Anterior cingulate cortex (tissue), 58 donors: ENCODE measurements around the gene ASPG.

ENCODE experiments used
- DNase-seq, 58 donors: peaks; one replicate each; lab custom pipeline; 2025; lab: John Stamatoyannopoulos, UW

Gene ASPG

DNA sequence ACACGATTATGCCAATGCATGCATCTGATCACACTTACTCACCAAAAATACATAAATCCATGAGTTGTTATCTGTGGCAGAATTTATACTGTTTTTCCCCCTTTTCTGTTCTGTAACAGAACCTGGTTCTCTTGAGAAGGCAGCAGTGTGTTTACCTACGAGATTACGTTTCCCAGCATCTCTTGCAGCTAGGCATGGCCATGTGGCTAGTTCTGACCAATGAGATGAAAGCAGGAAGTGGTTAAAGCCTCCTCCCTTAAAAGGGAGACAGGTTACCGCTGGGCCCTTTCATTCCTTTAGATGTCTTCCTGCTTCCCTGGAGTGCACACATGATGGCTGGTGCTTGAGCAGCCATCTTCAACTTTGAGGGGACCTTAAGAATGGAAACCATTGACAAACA lies 11.7 kb upstream of the ASPG start:
- DNase-seq, result no peak

DNA sequence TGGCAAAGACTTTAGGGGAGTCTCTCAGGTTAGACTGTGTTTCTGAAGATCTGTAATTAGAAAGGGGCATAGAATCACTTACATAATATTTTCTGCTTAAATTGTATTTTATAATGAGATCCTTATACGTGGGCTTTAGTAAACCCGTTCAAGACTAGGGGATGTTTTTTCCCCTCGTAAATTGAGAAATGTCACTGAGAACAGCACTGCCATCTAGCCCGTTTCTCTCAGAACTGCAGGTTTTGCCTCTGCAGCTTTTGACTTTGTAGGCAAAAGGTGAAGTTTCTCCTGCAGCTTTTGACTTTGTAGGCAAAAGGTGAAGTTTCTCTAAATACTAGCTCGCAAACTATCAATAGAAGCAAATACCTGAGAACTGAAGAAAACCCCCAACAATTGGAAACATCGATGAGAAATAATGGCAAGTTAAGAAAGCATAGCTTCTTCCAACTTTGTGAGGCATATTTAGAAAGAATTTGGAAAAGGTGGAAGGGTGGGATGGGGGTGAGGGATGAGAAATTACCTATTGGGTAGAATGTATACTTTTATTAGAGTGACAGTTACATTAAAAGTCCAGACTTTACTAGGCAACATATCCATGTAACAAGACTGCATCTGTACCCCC lies 9.9 kb upstream of the ASPG start:
- no peak for DNase-seq

DNA sequence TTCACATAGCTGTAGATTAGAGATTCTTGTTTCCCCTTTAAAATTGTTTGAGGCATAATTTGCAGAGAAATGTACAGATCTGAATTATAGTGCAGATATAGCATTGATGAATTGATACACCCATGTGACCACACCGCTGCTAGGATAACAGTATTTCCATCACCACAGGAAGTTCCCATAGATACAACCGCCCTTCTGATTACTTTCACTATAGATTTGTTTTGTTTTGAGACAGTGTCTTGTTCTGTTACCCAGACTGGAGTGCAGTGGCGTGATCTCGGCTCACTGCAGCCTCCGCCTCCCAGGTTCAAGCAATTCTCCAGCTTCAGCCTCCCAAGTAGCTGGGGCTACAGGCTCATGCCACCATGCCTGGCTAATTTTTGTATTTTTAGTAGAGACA lies 8.8 kb upstream of the ASPG start:
- DNase-seq, result no peak

DNA sequence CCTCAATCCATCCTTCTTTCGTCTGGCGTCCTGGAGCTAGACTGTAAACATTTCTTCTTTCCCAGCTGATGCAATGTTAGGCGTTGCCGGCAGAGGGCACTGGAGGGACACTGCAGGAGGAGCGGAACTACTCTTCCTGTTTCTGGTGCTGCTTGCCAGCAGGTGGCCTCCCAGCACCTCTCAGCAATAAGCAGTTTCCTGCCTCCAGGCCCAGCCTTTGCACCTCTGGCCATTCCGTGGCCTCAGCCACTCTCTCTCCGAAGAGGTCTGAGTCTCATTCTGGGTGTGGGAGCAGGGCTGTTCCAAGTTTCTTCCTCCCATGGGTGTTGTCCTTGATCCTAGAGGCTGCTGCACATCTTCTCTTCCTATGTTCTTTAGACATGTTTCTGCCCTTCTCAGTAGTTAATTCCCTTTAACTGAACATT lies 7.5 kb upstream of the ASPG start:
- DNase-seq, result peak in 56 of 58 donors; percentile 21 to 92 (median 72)

DNA sequence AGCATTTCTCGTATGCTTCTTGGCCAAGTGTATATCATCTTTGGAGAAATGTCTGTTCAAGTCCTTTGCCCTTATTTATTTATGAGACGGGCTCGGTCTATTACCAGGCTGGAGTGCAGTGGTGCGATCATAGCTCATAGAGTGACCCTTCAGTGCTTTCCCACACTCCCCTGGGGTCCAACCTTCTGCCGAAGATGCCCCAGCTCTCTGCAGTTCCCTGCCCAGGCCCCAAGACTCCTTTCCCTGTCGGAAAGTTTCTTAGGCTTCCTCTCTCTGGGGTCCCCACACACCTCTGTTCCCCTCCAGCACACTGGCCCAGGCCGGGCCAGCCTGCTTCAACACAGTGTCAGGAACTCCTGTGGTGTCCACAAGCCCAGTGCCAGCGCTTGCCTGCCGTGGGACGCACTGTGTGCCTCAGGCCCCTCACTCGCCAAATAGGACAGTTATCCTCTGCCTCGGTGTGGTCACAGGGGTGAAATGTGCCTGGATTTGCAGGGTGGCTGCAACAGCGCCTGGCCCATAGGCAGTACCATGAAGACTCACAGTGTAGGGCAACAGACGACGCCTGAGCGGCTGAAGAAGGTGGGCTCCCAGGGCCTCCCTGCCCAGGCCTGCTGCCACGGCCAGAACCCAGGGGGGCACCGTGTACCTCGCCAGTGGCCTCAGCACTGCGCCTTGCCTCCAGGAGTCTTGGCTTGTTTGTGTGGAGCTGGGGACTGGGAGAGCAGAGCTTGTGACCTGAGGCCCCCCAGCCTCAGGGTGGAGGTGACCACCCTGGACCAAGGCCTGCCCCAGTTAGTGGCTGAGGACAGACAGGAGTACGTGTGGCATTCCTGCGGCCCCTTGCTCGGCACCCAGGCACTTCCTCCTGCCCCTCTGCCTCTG lies 4.9 kb upstream of the ASPG start:
- no peak for DNase-seq

DNA sequence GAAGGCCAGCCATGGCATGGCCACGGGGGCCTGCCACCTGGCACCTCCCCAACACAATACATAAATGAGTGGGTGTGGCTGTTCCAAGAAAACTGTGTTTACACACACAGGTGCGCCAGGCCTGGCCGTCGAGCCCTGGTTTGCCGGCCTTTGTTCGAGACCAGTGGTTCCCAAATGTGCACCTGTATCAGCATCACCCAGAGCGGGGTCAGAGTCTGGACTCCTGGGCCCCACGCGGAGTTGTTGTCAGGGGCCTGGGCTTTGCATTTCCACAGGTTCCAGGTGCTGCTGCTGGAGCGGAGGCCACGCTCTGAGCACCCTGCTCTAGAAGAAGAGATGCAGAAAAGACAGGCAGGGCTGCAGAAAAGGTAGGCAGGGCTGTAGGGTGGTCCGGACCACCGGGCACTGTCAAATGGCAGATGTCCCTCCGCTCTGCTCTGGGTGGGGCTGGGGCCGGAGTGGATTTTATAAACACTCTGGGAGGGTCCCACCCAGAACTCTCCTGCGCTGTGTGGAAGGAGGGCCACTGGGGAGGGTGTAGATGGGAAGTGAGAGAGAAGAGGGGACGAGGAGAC lies 4.2 kb upstream of the ASPG start:
- no peak for DNase-seq

DNA sequence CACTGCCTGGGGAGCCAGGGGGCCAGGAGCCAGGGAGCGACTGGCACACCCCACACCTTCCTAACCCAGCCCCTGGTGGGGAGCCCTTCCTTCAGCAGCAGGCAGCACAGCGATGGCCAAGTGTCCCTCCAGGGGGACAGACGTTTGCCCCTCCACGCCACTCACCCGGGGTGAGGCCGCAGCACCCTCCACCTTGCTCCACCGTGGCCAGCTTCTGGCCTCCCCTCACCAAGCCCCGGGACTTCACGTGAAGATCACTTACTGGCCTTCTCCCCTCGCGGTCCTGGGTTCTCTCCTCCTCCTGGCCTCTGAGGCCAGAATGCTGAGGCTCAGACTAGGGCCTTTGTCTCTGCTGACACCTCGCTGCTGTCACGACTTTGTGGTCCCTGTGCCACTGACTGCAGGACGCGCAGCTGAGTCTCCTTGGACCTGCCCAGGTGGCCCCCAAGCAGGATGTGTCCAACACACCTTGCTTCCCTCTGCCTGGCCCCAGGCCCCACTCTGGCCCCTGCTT lies 3.5 kb upstream of the ASPG start:
- no peak for DNase-seq

DNA sequence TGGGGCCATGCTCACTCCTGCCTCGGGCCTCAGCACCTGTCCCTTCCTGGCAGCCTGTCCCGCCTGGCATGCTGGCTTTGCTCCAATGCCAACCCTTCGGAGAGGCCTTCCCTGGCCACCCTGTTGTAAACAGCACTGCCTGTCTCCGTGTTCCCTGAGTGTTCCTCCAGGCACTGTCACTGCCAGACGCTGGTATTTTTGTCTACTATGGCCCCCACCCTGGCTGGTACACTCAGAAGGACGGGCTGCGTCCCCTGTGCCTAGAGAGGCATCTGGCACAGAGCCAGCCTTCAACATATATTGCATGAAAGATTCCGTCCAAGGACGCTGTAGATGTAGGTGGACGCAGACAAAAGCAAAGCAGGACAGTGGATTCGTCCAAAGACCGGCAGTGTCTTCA lies 2.7 kb upstream of the ASPG start:
- DNase-seq, result no peak

DNA sequence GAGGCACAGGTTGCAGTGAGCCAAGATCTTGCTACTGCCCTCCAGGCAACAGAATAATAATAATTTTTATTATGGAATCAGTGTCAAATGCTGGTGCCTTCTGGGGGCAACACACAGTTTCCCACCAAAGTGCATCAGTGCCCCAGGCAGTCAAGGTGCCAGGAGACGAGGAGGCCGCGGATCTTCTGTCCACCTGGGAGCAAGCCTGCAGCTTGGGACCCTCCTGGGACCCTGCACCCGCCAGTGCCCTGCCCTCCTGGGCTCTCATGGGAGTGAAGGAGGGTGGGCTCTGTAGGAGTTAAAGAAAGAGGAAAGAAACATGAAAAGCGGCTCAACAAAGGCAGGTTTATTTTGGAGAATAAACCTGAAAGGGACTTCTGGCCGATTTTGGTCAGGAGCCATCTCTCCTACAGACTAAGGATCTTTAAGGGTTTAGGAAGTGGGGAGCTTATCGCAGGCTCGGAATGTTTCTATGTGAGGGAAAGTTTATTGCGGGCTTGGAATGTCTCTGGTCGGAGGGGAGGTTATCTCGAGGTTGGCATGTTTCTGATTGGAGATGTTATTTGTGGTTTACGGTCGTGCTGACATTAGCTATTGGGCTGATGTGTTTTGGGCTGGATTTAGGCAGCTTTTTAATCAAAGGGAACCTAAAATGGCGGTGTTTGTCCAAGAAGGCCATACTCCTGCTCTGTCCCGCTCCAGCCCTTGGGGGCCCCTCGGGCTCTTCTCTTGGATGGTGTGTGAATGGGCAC lies 1.1 kb upstream of the ASPG start:
- DNase-seq, result no peak

DNA sequence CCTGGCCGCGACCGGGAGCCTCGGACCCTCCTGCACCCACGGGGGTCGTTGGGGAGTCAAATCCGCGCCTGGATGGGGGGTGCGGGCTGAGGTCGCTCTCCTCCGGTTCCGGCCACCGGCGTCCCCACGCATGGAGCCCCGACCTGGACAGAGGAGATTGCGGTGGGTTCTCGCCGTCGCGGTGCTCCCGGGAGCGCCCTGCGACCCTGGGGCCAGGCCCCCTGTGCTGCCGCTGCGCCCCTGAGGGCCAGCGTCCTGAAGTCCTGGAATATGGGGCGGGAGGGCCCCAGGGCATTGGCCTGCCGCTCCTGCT lies 345 bp downstream of the ASPG start:
- DNase-seq, result no peak

DNA sequence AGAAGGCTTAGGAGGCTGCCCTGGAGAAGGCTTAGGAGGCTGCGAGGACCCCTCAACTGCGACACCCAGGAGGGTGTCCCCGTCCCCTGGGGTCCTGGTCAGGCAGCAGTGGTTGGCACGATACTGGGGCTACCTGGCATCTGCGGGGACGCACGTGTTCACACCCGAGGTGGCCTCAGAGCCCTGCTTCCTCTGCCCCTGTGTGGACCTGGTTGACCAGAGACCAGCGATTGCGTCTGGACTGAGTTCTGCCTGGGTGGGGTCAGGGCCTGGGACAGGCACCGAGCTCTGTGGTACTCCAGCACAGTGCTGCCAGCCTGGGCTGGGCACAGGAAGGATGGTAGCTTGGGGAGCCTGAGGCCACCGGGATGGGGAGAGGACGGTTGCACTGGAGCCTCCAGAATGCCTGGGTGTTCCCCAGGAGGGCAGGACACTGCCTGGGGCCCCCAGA lies 735 bp downstream of the ASPG start:
- DNase-seq, result no peak

DNA sequence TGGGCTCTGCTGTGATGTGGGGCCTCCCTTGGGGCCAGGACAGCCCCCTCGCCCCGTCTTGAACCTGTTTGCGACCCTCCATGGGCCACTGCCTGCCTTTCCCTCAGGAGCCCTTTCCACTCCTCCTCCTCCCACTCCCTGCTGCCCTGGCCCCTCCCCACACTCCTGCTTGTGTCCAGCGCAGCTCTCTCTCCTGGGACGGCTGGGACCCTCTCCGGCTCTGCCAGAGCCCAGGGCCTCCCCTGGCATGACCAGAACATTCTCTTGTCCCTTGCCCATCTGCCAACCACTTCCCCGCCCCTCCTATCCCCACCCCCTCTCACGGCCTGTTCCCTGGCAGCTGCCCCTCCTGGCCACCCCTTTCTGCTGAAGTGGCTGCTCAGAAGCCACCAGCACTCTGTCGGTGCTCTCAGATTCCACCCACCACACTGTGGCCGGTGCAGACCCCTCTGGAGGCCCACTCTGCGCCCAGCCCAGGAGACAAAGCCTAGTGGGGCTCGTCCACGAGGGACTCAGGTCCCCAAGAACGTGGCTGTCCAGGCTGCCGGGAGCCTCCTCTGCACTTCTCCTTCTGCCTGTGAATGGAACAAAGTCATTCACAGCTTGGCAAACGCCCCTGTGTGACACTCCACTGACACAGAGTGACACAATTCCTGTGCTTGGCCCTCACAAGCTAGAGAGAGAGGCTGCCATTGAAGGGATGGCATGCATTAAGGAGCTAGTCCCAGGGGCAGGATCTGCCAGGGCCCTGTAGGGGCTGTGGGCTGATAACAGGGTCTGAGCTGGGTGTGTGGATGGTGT lies 1.4 kb downstream of the ASPG start:
- DNase-seq, result no peak

DNA sequence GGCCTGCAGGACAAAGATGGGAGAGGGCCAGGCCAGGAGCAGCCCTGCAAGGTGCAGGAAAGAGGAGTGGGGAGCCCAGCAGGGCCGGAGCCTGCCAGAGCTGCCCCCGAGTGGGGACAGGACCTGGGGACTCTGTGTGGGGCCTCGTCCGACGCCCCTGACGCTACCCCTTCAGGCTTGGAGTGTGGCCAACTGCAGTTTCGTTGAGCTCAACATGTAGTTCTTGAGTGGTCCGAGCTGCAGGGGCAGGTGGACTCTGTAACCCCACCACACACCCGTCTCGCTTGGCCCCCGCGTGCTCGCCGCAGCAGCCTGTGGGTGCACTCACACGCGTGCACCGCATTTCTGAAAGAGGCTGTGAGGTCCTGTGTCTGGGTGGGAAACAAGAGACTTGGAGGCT lies 2.0 kb downstream of the ASPG start:
- DNase-seq, result no peak

DNA sequence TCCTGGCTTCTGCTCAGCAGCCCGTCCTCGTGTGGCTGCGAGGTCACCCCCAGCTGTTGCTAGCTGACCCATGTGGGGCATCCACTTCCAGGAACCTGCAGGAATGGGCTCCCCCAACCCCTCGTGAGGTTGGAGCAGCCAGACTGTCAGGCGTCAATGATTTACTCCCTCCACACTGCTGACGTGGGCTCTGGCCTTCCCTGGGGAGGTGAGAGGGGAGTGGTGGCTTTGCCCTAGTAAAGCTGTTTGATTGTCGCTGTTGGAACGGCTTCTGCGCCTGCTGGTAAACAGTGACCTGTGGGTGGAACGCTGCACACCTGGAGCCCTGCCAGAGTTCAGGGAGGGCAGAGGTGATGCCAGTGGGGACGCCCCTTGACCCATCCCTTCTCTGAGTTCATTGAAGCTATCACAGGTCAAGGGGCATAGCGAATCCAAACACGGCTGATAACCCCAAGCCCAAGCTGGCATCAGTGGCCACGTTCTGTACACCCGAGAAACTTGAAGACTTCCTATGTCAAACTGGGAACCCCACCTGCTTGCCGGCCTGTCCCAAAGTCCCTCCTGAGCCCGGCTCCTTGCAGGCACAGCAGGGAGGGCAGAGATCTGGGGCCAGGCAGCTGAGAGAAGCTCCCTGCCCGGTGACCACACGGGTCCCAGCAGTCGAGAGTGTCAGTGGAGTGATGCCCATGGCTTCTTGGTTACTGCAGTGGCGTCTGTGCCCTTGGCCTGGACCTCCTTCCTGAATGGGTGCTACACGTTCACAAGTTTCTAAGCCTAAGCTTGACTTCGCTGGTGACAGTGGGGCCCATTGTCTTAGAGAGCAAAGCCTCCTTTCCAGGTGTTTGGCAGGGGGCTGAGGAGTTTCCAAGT lies 2.7 kb downstream of the ASPG start:
- DNase-seq, result no peak

DNA sequence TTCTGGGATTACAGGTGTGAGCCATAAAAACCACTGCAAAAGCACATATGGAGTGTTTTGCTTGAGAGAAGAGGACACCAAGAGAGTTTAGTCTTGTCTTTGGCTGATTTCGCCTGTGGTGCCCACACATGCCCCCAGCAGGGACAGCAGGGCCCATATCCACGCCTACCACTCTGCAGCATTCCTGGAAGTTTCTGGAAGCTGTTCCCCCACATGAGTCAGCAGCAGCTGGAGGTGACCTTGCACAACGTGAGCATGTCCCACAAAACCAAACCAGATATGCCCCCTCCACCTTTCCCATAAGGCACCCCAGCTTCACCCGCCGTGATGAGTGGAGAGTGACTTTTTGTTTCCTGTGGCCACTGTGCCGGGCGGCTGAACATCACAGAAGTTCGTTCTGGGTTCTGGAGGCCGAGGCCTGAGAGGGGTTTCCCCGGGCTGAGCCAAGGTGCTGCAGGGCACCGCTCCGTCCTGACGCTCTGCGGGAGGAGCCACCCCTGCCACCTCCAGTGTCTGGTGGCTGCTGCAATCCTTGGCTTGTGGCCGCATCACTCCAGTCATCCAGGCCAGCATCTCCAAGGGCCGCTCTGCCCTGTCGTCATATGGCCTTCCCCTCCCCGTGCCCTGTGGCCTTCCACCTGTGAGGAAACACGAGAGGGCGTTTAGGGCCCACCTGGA lies 4.7 kb downstream of the ASPG start:
- no peak for DNase-seq

DNA sequence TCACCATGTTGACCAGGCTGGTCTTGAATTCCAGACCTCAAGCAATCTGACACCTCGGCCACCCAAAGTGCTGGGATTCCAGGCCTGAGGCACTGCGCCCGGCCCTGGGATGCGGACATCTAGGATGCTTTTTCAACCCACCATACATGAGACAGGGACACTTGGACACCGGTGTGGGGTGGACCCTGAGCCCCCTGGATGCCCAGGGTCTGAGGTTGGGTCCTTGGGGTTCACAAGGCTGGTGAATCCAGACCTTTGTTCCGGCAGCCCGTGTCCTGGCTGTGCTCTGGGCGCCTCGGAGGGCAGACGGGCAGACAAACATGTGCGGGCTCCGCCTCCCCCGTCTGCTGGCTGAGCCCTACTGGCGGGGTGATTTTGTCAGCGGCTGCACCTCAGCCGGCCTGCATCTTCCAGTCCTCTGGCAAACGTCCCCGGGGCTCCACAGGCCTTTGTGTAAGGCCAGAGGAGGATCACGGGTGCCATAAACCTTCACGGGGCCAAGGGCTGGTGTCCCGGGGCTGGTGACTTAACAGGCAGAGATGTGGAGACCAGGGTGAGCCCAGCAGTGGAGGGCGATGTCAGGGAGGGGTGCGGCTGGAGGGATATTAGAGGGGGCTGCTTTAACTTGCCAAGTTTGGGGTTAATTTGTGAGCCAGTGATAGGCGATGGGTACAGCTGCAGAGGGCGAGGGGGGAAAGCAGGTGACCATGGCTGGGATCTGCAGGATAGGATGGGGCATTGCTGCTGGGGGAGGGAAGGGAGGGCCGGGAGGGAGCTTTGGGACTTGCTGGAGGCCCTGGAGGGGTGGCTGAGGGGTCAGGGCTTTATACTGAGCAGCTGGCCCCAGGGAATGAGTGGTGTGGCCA lies 5.8 kb downstream of the ASPG start:
- no peak for DNase-seq

DNA sequence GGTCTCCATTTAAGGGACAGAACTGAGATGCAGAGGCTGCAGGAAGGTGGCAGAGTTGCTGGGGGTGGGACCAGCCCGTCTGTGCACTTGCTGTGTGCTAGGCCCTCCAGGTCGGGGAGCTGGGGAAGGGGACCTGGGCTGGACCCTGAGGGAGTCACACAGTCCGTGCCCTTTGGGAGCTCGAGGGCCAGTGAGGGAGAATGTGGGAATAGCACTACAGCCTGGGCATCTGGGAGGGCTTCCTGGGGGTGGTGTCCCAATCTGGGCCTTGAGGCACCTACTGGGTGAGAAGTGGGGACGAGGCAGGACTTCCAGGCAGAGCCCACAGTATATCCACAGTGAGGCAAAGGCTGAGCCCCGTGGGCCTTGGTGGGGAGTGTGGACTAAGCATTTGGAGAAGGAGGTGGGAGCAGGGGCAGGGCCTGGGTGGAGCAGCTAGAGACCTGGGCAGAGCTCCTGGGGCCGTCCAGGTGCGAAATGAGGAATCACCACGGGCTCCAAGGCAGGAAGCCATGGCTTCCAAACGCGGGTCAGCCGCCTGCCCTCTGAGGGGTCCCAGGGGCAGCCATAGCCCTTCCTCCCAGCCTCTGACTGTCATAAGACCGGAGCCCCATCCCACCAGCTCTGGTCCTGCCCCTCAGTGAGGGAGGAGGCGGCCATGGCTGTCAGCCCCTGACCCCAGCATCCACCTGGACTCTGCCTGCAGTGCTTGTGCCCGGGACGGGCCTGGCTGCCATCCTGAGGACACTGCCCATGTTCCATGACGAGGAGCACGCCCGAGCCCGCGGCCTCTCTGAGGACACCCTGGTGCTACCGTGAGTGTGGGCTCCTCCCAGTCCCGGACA lies 6.6 kb downstream of the ASPG start:
- DNase-seq, result no peak
